Left lung (tissue), 10 donors: ENCODE measurements around the gene FOS. TPM values are rescaled to one million over a fixed set of nuclear protein-coding genes. Genes with fewer than 3 reads are reported as not detected.

Experiments
- ATAC-seq: fragments of 200-7000 bp; cut with Tn5 transposase; one replicate; pipeline ENCODE4 v1.9.1; 2020; ENCODE audit warnings: moderate library complexity
- DNase-seq, 4 donors: peaks; one replicate each; pipeline ENCODE4 v3.0.0-alpha.2; 2013 to 2020
- H3K27ac ChIP-seq, 2 donors: fragments of 200-600 bp; sonication (generic) in 1 of 2; one replicate each; pipeline versions ENCODE4 v1.5.0 to v1.8.0; 2020 to 2021
- H3K27me3 ChIP-seq, 2 donors: fragments of 200-600 bp; sonication (generic) in 1 of 2; one replicate each; pipeline versions ENCODE4 v1.5.0 to v1.8.0; 2020 to 2021
- H3K36me3 ChIP-seq, 2 donors: fragments of 200-600 bp; sonication (generic) in 1 of 2; one replicate each; pipeline versions ENCODE4 v1.5.0 to v1.8.0; 2020 to 2021
- H3K4me1 ChIP-seq, 2 donors: fragments of 200-600 bp; one replicate each; pipeline ENCODE4 v1.8.0; 2021
- H3K4me3 ChIP-seq, 2 donors: fragments of 200-600 bp; sonication (generic) in 1 of 2; one replicate each; pipeline versions ENCODE4 v1.5.0 to v1.8.0; 2020 to 2021; ENCODE audit warnings: mild to moderate bottlenecking in 1 of 2
- H3K9me3 ChIP-seq, 2 donors: fragments of 200-600 bp; sonication (generic) in 1 of 2; one replicate each; pipeline versions ENCODE4 v1.5.0 to v1.8.0; 2020 to 2021
- intact Hi-C, 2 donors: fragments of 100-400 bp; cut with DNase I; formaldehyde crosslinking; loops; one replicate each; pipeline versions ENCODE4 v1.11.2 to v1.14.2; 2022
- polyA plus RNA-seq, 6 donors: library from polyadenylated mRNA; unstranded; fragments of 120-200 nt; gene quantifications; one replicate each; pipeline ENCODE4 v1.2.1, GENCODE V29; 2013; ENCODE audit not compliant: insufficient read length in 6 of 6
- total RNA-seq, 2 donors: library from RNA; stranded (reverse); fragmentation: NEBNext Ultra II Directional; extraction: Animal tissue kit (Norgen Biotek cat#: 25700); gene quantifications; one replicate each; pipeline ENCODE4 v1.2.1, GENCODE V29; 2021
- TF ChIP-seq, protein P1 (sequence below), 2 donors: fragments of 200-600 bp; sonication (generic) in 1 of 2; IDR thresholded peaks; one replicate each; pipeline versions ENCODE4 v1.5.0 to v1.8.0; 2021; ENCODE audit warnings: antibody characterized with exemption in 2 of 2
- donor health status: DM: no; HTN: yes; CAD: no.
- donor health status: DM: no; HTN: no; CAD: no.

Gene FOS
- total and polyA plus RNA-seq, 8 donors: 57.9 to 3,242 (median 701) TPM

GRCh38 chr14:75328558-75329155, 50.0 kb downstream of the FOS start:
- Histone ChIP-seq H3K9me3 (no peaks in the 10 kb centered on the region), H3K4me3 (no peak overlapping the region), H3K27ac (no peak overlapping the region), H3K36me3 (no peaks in the 10 kb centered on the region), H3K4me1 (peaks cover 0 to 23% of the 10 kb centered on the region in 2 donors), H3K27me3 (no peaks in the 10 kb centered on the region)
- no peak for DNase-seq
- ATAC-seq: no peak
- intact Hi-C loops: no loop called here
- TF ChIP-seq, protein P1, sequence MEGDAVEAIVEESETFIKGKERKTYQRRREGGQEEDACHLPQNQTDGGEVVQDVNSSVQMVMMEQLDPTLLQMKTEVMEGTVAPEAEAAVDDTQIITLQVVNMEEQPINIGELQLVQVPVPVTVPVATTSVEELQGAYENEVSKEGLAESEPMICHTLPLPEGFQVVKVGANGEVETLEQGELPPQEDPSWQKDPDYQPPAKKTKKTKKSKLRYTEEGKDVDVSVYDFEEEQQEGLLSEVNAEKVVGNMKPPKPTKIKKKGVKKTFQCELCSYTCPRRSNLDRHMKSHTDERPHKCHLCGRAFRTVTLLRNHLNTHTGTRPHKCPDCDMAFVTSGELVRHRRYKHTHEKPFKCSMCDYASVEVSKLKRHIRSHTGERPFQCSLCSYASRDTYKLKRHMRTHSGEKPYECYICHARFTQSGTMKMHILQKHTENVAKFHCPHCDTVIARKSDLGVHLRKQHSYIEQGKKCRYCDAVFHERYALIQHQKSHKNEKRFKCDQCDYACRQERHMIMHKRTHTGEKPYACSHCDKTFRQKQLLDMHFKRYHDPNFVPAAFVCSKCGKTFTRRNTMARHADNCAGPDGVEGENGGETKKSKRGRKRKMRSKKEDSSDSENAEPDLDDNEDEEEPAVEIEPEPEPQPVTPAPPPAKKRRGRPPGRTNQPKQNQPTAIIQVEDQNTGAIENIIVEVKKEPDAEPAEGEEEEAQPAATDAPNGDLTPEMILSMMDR (IDR thresholded peaks at IDR 0.05): no peak

DNA sequence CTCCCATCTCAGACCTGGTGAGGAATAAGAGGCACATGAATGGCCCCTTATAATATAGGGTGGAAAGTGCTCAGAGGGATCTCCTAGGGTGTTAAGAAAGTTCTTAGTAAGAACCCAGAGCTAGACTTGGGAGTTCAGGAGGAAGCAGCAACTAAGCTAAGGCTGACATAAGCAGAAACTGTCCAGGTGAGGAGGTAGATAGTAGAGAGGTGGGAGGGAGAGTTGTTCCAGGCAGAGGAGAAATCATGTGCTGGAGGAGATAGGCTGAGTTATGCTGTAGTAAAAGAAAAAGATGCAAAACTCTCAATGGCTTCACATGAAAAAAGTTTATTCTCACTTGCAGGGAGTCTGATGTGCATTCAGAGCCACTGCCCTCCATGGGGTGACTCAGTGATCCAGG, 50.7 kb downstream of the FOS start:
- H3K4me1 ChIP-seq: peaks cover 0 to 29% of the 10 kb centered on the region in 2 donors
- DNase-seq: no peak
- intact Hi-C loops: no loop called here
- H3K36me3 ChIP-seq: no peaks in the 10 kb centered on the region
- TF ChIP-seq, protein P1 (IDR thresholded peaks at IDR 0.05): no peak
- ATAC-seq: no peak
- H3K27me3 ChIP-seq: no peaks in the 10 kb centered on the region
- H3K4me3 ChIP-seq: no peak overlapping the region
- H3K9me3 ChIP-seq: no peaks in the 10 kb centered on the region
- no peak overlapping the region for H3K27ac ChIP-seq

DNA sequence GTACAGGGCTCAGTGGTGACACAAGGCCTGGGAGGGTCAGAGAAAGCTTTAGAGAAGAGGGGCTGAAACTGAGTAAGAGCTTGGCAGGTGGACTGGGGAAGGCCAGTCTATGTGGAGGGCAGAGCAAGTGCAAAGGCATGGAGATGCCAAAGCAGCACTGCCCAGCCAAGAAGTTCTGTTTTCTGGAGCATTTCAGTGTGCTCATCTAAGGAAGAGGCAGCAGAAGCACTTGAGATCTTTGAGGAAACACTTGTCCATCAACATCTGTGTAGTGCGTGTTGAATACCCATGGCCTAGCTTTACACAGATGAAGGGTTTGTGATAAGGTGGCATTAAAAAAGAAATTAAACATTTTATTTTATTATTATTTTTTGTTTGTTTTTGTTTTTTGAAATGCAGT, 52.8 kb downstream of the FOS start:
- TF ChIP-seq, protein P1 (IDR thresholded peaks at IDR 0.05): no peak
- no peak for ATAC-seq
- DNase-seq: no peak
- H3K4me3 ChIP-seq: no peak overlapping the region
- no peaks in the 10 kb centered on the region for H3K9me3 ChIP-seq
- no peaks in the 10 kb centered on the region for H3K36me3 ChIP-seq
- H3K27me3 ChIP-seq: no peaks in the 10 kb centered on the region
- H3K27ac ChIP-seq: peak overlapping the region in 1 of 2 donors; percentile 37
- H3K4me1 ChIP-seq: peaks cover 0 to 49% of the 10 kb centered on the region in 2 donors
- intact Hi-C loops: no loop called here

Other genes with a start within 250 kb of the FOS start
- 10 to 100 TPM; 24.7 to 25.9 TPM for gene MLH3, start 227.4 kb upstream of the FOS start, total RNA-seq
- gene MLH3, start 227.4 kb upstream of the FOS start, polyA plus RNA-seq: 10 to 100 TPM; 36.8 to 48.3 (median 40.8) TPM
- 10 to 100 TPM in 1 of 2 donors, 1 to 10 TPM in 1; 9.8 to 15.8 TPM for gene ACYP1, start 214.8 kb upstream of the FOS start, total RNA-seq
- gene ACYP1, start 214.8 kb upstream of the FOS start, polyA plus RNA-seq: 10 to 100 TPM; 41.5 to 57.0 (median 53.1) TPM
- 1 to 10 TPM; 3.1 to 4.6 TPM for gene ZC2HC1C, start 209.2 kb upstream of the FOS start, total RNA-seq
- 1 to 10 TPM; 3.5 to 6.6 (median 5.3) TPM for gene ZC2HC1C, start 209.2 kb upstream of the FOS start, polyA plus RNA-seq
- gene NEK9, start 151.8 kb upstream of the FOS start, total RNA-seq: 10 to 100 TPM; 75.8 to 77.7 TPM
- gene NEK9, start 151.8 kb upstream of the FOS start, polyA plus RNA-seq: 100 to 1,000 TPM; 124 to 147 (median 132) TPM
- 100 to 1,000 TPM; 338 to 391 TPM for gene TMED10, start 102.2 kb upstream of the FOS start, total RNA-seq
- gene TMED10, start 102.2 kb upstream of the FOS start, polyA plus RNA-seq: 100 to 1,000 TPM; 171 to 202 (median 192) TPM
- 10 to 100 TPM; 56.8 to 57.6 TPM for gene JDP2, start 149.2 kb downstream of the FOS start, total RNA-seq
- gene JDP2, start 149.2 kb downstream of the FOS start, polyA plus RNA-seq: 10 to 100 TPM; 20.3 to 30.3 (median 25.8) TPM
- gene BATF, start 243.6 kb downstream of the FOS start, total RNA-seq: 10 to 100 TPM in 1 of 2 donors, 1 to 10 TPM in 1; 4.3 to 19.6 TPM
- gene BATF, start 243.6 kb downstream of the FOS start, polyA plus RNA-seq: 1 to 10 TPM in 3 of 6 donors, under 1 TPM in 3; 0.46 to 1.3 (median 0.92) TPM